DMS 273 (cell line): ENCODE results near the gene DCD.
"Not testable (repeated sequence)": the region's sequence is repeated elsewhere in the genome, so short reads cannot be mapped to it uniquely, and the experiment has no call there.

ENCODE experiments used
- DNase-seq: peaks from one replicate; lab custom pipeline; 2025; ENCODE audit not compliant: unreplicated experiment; lab: John Stamatoyannopoulos, UW

DCD gene

GRCh38 chr12:54654926-54655325 is 6.8 kb upstream of the DCD start:
- DNase-seq = no peak

GRCh38 chr12:54653025-54653424 is 4.9 kb upstream of the DCD start:
- DNase-seq = no peak

- DNase-seq = no peak
These were observed 2.7 kb upstream of the DCD start for GRCh38 chr12:54650889-54651288.

- DNase-seq = no peak
These were observed 2.2 kb upstream of the DCD start for GRCh38 chr12:54650409-54650808.

GRCh38 chr12:54649825-54650224 is 1.7 kb upstream of the DCD start:
- no peak for DNase-seq

GRCh38 chr12:54641554-54641953 is 6.6 kb downstream of the DCD start:
- no peak for DNase-seq

- no peak for DNase-seq
These were observed 7.1 kb downstream of the DCD start for GRCh38 chr12:54641089-54641488.

- DNase-seq = not testable (repeated sequence)
These were observed 9.1 kb downstream of the DCD start for GRCh38 chr12:54639112-54639511.

- DNase-seq = no peak
These were observed 13.4 kb downstream of the DCD start, which contains the start of gene LACRT for GRCh38 chr12:54634795-54635194. TSS of gene LACRT (minus strand) at chr12:54634895. CDS start at chr12:54634841, 54 bp downstream.

GRCh38 chr12:54631988-54632728 is 16.0 kb downstream of the DCD start:
- DNase-seq = peak; percentile 4

GRCh38 chr12:54631551-54631950 is 16.6 kb downstream of the DCD start:
- DNase-seq = no peak

GRCh38 chr12:54629925-54630324 is 18.2 kb downstream of the DCD start:
- no peak for DNase-seq

GRCh38 chr12:54628186-54628846 is 19.8 kb downstream of the DCD start:
- DNase-seq = no peak

- no peak for DNase-seq
These were observed 20.9 kb downstream of the DCD start for GRCh38 chr12:54627304-54627703.

GRCh38 chr12:54625598-54625997 is 22.6 kb downstream of the DCD start:
- DNase-seq = no peak

- no peak for DNase-seq
These were observed 23.6 kb downstream of the DCD start for GRCh38 chr12:54624315-54625279.

- peak; percentile 1 for DNase-seq
These were observed 25.5 kb downstream of the DCD start for GRCh38 chr12:54622463-54623183.

- DNase-seq = no peak
These were observed 31.1 kb downstream of the DCD start for GRCh38 chr12:54616933-54617680.

GRCh38 chr12:54612225-54612750 is 35.9 kb downstream of the DCD start:
- DNase-seq = no peak

GRCh38 chr12:54611715-54612149 is 36.4 kb downstream of the DCD start:
- DNase-seq = no peak
